ENCODE results near the gene DNMT3L.

GRCh38 chr21:44271558-44272283, 10.0 kb upstream of the DNMT3L start:
- TF ChIP-seq, protein P1, sequence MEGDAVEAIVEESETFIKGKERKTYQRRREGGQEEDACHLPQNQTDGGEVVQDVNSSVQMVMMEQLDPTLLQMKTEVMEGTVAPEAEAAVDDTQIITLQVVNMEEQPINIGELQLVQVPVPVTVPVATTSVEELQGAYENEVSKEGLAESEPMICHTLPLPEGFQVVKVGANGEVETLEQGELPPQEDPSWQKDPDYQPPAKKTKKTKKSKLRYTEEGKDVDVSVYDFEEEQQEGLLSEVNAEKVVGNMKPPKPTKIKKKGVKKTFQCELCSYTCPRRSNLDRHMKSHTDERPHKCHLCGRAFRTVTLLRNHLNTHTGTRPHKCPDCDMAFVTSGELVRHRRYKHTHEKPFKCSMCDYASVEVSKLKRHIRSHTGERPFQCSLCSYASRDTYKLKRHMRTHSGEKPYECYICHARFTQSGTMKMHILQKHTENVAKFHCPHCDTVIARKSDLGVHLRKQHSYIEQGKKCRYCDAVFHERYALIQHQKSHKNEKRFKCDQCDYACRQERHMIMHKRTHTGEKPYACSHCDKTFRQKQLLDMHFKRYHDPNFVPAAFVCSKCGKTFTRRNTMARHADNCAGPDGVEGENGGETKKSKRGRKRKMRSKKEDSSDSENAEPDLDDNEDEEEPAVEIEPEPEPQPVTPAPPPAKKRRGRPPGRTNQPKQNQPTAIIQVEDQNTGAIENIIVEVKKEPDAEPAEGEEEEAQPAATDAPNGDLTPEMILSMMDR (IDR thresholded peaks at IDR 0.05; ENCODE audit: low read depth, low read length, missing input control) = no peak
- TF ChIP-seq HNF4A (conservative IDR thresholded peaks at IDR 0.05) (no peak), RAD21 (IDR thresholded peaks at IDR 0.05) (no peak)

All from liver (tissue), 3 donors.